HepG2 (cell line): Measurements from ENCODE around the gene NDUFA5. TPM values are rescaled to one million over a fixed set of nuclear protein-coding genes. Genes with fewer than 3 reads are reported as not detected.
A peak's percentile ranks its signal among the peaks of the same experiment; 100 is the strongest.

ENCODE experiments used
- CBX5 ChIP-seq: sonication (generic); formaldehyde crosslinking; IDR thresholded peaks from 2 replicates; pipeline ENCODE4 v1.4.0; 2020; ENCODE audit warnings: missing genetic modification reagents, borderline replicate concordance
- CHD2 ChIP-seq: IDR thresholded peaks from 2 replicates; pipeline ENCODE4 v1.6.1; 2011; ENCODE audit warnings: low read depth, low read length, improper control_type of control experiment
- DNMT3B ChIP-seq: conservative IDR thresholded peaks from 2 replicates; pipeline ENCODE4 v1.6.1; 2016; ENCODE audit warnings: missing biosample characterization, control low read depth
- EEA1 ChIP-seq: sonication (generic); formaldehyde crosslinking; IDR thresholded peaks from 2 replicates; pipeline ENCODE4 v1.5.1; 2020; ENCODE audit warnings: mild to moderate bottlenecking, missing genetic modification reagents, borderline replicate concordance
- EHMT2 ChIP-seq: fragments of 200-600 bp; sonication (generic); IDR thresholded peaks from 2 replicates; pipeline ENCODE4 v1.7.0; 2017; ENCODE audit warnings: antibody characterized with exemption, low read depth, low read length, borderline replicate concordance
- NCOA1 ChIP-seq: sonication (generic); formaldehyde crosslinking; IDR thresholded peaks from 2 replicates; pipeline ENCODE4 v1.9.0; 2021; ENCODE audit warnings: missing genetic modification reagents
- PAWR ChIP-seq: sonication (generic); formaldehyde crosslinking; IDR thresholded peaks from 2 replicates; pipeline ENCODE4 v1.4.0; 2020; ENCODE audit warnings: missing genetic modification reagents, mild to moderate bottlenecking, borderline replicate concordance
- PCBP1 ChIP-seq: fragments of 200-400 bp; formaldehyde crosslinking; IDR thresholded peaks from 2 replicates; pipeline ENCODE4 v1.6.1; 2017; ENCODE audit warnings: mild to moderate bottlenecking, low read depth, low read length, borderline replicate concordance
- PHB2 ChIP-seq: fragments of 450-650 bp; IDR thresholded peaks from 2 replicates; pipeline ENCODE4 v1.6.1; 2018; ENCODE audit not compliant: partially characterized antibody
- PLRG1 ChIP-seq: fragments of 450-650 bp; conservative IDR thresholded peaks from 2 replicates; pipeline ENCODE4 v1.6.1; 2016
- SATB2 ChIP-seq: sonication (generic); formaldehyde crosslinking; IDR thresholded peaks from 2 replicates; pipeline ENCODE4 v1.5.0; 2020; ENCODE audit warnings: missing genetic modification reagents
- SMAD3 ChIP-seq: sonication (generic); formaldehyde crosslinking; IDR thresholded peaks from 2 replicates; pipeline ENCODE4 v1.4.0; 2020; ENCODE audit warnings: missing genetic modification reagents
- SNAI1 ChIP-seq: sonication (generic); formaldehyde crosslinking; IDR thresholded peaks from 2 replicates; pipeline ENCODE4 v1.5.0; 2020; ENCODE audit warnings: mild to moderate bottlenecking, missing genetic modification reagents, borderline replicate concordance
- STAT5B ChIP-seq: sonication (generic); formaldehyde crosslinking; IDR thresholded peaks from 2 replicates; pipeline ENCODE4 v1.4.0; 2020; ENCODE audit warnings: missing genetic modification reagents
- TCF7 ChIP-seq: sonication (generic); IDR thresholded peaks from 2 replicates; pipeline ENCODE4 v1.6.1; 2016; ENCODE audit warnings: antibody characterized with exemption, low read depth
- TOE1 ChIP-seq: sonication (generic); formaldehyde crosslinking; IDR thresholded peaks from 2 replicates; pipeline ENCODE4 v1.4.0; 2020; ENCODE audit warnings: mild to moderate bottlenecking, missing genetic modification reagents
- ZBTB7A ChIP-seq: sonication (generic); formaldehyde crosslinking; IDR thresholded peaks from 2 replicates; pipeline ENCODE4 v1.8.0; 2022; ENCODE audit warnings: mild to moderate bottlenecking, missing genetic modification reagents
- ZMYM3 ChIP-seq: sonication (generic); formaldehyde crosslinking; IDR thresholded peaks from 2 replicates; pipeline ENCODE4 v1.5.1; 2020; ENCODE audit warnings: mild to moderate bottlenecking, missing genetic modification reagents
- ZNF224 ChIP-seq: sonication (generic); formaldehyde crosslinking; IDR thresholded peaks from 2 replicates; pipeline ENCODE4 v1.5.0; 2020; ENCODE audit warnings: mild to moderate bottlenecking, missing genetic modification reagents
- ZNF234 ChIP-seq: sonication (generic); formaldehyde crosslinking; conservative IDR thresholded peaks from 2 replicates; pipeline ENCODE4 v1.5.1; 2020; ENCODE audit warnings: mild to moderate bottlenecking, missing genetic modification reagents
- ZNF354B ChIP-seq: sonication (generic); formaldehyde crosslinking; IDR thresholded peaks from 2 replicates; pipeline ENCODE4 v1.8.0; 2022; ENCODE audit warnings: mild to moderate bottlenecking, missing genetic modification reagents
- ZNF382 ChIP-seq: sonication (generic); formaldehyde crosslinking; IDR thresholded peaks from 2 replicates; pipeline ENCODE4 v1.5.0; 2020; ENCODE audit warnings: missing genetic modification reagents, mild to moderate bottlenecking, borderline replicate concordance
- ZNF850 ChIP-seq: sonication (generic); formaldehyde crosslinking; conservative IDR thresholded peaks from 2 replicates; pipeline ENCODE4 v1.9.0; 2021; ENCODE audit warnings: mild to moderate bottlenecking, missing genetic modification reagents
- polyA plus RNA-seq, 8 experiments: library from polyadenylated mRNA; depleted of rRNA in 3 of 8; stranded (reverse) in 7 of 8; unstranded in 1 of 8; fragments of >200 nt; fragmentation: Illumina TruSeq in 4 of 8; extraction: Trizol in 4 of 8; gene quantifications; 2 replicates each; pipeline versions ENCODE4 v1.2.1 to v1.2.3, GENCODE V29; 2011 to 2016; ENCODE audit warnings: low read depth in 4 of 8, missing spikeins in 1 of 8, mixed read lengths in 1 of 8; ENCODE audit not compliant: insufficient read depth in 1 of 8
- total RNA-seq, 5 experiments: library from RNA; depleted of rRNA; stranded (reverse); fragments of >200 nt; fragmentation: Illumina TruSeq; extraction: Trizol; gene quantifications; 2 replicates each; pipeline ENCODE4 v1.2.3, GENCODE V29; 2016; ENCODE audit warnings: low read depth in 1 of 5
- TF ChIP-seq, protein P1 (sequence below): sonication (generic); formaldehyde crosslinking; conservative IDR thresholded peaks from 2 replicates; pipeline ENCODE4 v1.8.0; 2022; ENCODE audit warnings: mild to moderate bottlenecking, moderate library complexity, missing genetic modification reagents
- TF ChIP-seq, protein P2 (sequence below): IDR thresholded peaks from 2 replicates; pipeline ENCODE4 v1.6.1; 2016
- TF ChIP-seq, protein P3 (sequence below): fragments of 450-650 bp; IDR thresholded peaks from 2 replicates; pipeline ENCODE4 v1.6.1; 2017; ENCODE audit warnings: mild to moderate bottlenecking

Gene NDUFA5
- total and polyA plus RNA-seq, 2 of the 13 experiments (the other 11 are each of a cell fraction or from before 2014, with no cell fraction given): 16.9 to 55.9 TPM

DNA sequence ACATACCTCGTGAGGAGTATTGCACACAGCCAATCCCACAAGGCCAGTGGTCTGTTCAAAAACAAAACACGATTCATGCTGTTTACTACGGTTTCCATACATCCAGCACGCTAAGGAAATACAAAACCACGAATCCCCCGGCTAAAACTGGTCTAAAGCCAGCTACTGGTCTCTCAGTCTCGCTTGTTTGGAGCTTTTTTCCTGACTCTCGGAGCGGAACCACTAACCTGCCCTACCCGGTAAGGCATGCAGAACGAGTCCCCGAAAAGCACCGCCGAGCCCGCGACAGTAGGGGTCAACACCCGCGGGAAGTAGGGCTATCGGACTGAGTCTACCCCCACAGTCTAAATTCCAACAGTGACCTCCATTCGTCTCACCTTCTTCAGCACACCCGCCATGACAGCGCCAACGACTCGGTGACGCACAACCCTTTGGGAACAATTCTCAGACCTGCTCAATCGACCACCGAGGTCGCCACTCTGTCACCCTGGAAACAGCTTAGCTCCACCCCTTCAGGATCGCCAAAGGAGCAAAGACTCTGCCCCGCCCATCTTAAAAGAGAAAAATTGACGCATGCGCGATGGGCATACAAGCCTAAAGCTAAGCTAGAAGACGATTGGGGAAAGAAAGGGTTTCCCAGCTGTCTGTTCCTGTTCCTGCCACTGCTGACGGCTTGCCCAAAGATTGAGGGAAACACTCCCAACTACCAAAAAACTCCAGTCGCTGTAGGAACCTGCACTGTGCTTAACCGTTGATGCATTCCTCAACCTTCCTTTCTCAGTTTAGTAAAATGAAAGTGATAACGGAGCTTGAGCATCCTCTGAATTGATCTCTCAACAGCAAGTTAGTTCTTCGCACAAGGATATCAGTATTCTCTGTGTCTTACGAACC lies at the start of gene NDUFA5 (continued):
- TF ChIP-seq, protein P1, sequence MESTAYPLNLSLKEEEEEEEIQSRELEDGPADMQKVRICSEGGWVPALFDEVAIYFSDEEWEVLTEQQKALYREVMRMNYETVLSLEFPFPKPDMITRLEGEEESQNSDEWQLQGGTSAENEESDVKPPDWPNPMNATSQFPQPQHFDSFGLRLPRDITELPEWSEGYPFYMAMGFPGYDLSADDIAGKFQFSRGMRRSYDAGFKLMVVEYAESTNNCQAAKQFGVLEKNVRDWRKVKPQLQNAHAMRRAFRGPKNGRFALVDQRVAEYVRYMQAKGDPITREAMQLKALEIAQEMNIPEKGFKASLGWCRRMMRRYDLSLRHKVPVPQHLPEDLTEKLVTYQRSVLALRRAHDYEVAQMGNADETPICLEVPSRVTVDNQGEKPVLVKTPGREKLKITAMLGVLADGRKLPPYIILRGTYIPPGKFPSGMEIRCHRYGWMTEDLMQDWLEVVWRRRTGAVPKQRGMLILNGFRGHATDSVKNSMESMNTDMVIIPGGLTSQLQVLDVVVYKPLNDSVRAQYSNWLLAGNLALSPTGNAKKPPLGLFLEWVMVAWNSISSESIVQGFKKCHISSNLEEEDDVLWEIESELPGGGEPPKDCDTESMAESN (CRISPR knock-in tag): peak; percentile 60
- TF ChIP-seq PCBP1 (no peak), ZNF234 (CRISPR knock-in tag) (no peak), PLRG1 (no peak), SNAI1 (CRISPR knock-in tag) (no peak), ZNF850 (CRISPR knock-in tag) (no peak), ZMYM3 (CRISPR knock-in tag) (no peak), EHMT2 (no peak), TCF7 (no peak), EEA1 (no peak), ZNF354B (CRISPR knock-in tag) (peak; percentile 73; the same call in 1 of the 2 replicates), TOE1 (CRISPR knock-in tag) (no peak), SATB2 (CRISPR knock-in tag) (no peak), DNMT3B (CRISPR knock-in tag) (no peak), STAT5B (CRISPR knock-in tag) (no peak), CBX5 (CRISPR knock-in tag) (no peak), ZNF382 (CRISPR knock-in tag) (no peak), SMAD3 (CRISPR knock-in tag) (peak; percentile 37; the same call in 1 of the 2 replicates), NCOA1 (no peak), ZBTB7A (CRISPR knock-in tag) (no peak), ZNF224 (no peak; the same call in 1 of the 2 replicates), PHB2 (no peak), PAWR (CRISPR knock-in tag) (no peak), CHD2 (no peak)
- TF ChIP-seq, protein P2, sequence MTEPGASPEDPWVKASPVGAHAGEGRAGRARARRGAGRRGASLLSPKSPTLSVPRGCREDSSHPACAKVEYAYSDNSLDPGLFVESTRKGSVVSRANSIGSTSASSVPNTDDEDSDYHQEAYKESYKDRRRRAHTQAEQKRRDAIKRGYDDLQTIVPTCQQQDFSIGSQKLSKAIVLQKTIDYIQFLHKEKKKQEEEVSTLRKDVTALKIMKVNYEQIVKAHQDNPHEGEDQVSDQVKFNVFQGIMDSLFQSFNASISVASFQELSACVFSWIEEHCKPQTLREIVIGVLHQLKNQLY (CRISPR knock-in tag): no peak
- TF ChIP-seq, protein P3, sequence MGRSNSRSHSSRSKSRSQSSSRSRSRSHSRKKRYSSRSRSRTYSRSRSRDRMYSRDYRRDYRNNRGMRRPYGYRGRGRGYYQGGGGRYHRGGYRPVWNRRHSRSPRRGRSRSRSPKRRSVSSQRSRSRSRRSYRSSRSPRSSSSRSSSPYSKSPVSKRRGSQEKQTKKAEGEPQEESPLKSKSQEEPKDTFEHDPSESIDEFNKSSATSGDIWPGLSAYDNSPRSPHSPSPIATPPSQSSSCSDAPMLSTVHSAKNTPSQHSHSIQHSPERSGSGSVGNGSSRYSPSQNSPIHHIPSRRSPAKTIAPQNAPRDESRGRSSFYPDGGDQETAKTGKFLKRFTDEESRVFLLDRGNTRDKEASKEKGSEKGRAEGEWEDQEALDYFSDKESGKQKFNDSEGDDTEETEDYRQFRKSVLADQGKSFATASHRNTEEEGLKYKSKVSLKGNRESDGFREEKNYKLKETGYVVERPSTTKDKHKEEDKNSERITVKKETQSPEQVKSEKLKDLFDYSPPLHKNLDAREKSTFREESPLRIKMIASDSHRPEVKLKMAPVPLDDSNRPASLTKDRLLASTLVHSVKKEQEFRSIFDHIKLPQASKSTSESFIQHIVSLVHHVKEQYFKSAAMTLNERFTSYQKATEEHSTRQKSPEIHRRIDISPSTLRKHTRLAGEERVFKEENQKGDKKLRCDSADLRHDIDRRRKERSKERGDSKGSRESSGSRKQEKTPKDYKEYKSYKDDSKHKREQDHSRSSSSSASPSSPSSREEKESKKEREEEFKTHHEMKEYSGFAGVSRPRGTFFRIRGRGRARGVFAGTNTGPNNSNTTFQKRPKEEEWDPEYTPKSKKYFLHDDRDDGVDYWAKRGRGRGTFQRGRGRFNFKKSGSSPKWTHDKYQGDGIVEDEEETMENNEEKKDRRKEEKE: no peak
